Kidney epithelial cell (primary cell): ENCODE data around the gene ZFAND2A. TPM values are rescaled to one million over a fixed set of nuclear protein-coding genes. Genes with fewer than 3 reads are reported as not detected.

Experiments
- DNase-seq: peaks from one replicate; pipeline ENCODE4 v3.0.0-alpha.2; 2010; ENCODE audit warnings: low read depth
- H3K27me3 ChIP-seq: 2 replicates; pipeline ENCODE4 v1.6.0; 2011; ENCODE audit warnings: low read length; ENCODE audit not compliant: control insufficient read depth, insufficient read depth
- H3K36me3 ChIP-seq: 2 replicates; pipeline ENCODE4 v1.5.1; 2011; ENCODE audit warnings: low read length; ENCODE audit not compliant: control insufficient read depth, insufficient read depth
- H3K4me3 ChIP-seq: 2 replicates; pipeline ENCODE4 v1.5.1; 2011; ENCODE audit warnings: low read depth, mild to moderate bottlenecking, control low read depth, low read length
- CTCF ChIP-seq: IDR thresholded peaks from 2 replicates; pipeline ENCODE4 v1.5.1; 2011; ENCODE audit warnings: mild to moderate bottlenecking, moderate library complexity, low read length, control low read depth, inconsistent platforms; ENCODE audit not compliant: insufficient read depth, poor library complexity, severe bottlenecking
- total RNA-seq: library from RNA; depleted of rRNA; stranded (reverse); fragments of >200 nt; gene quantifications from 2 replicates; pipeline ENCODE4 v1.2.3, GENCODE V29; 2015

ZFAND2A gene
- total RNA-seq, 1 donor from 2014 or later, result 28.0 TPM

DNA sequence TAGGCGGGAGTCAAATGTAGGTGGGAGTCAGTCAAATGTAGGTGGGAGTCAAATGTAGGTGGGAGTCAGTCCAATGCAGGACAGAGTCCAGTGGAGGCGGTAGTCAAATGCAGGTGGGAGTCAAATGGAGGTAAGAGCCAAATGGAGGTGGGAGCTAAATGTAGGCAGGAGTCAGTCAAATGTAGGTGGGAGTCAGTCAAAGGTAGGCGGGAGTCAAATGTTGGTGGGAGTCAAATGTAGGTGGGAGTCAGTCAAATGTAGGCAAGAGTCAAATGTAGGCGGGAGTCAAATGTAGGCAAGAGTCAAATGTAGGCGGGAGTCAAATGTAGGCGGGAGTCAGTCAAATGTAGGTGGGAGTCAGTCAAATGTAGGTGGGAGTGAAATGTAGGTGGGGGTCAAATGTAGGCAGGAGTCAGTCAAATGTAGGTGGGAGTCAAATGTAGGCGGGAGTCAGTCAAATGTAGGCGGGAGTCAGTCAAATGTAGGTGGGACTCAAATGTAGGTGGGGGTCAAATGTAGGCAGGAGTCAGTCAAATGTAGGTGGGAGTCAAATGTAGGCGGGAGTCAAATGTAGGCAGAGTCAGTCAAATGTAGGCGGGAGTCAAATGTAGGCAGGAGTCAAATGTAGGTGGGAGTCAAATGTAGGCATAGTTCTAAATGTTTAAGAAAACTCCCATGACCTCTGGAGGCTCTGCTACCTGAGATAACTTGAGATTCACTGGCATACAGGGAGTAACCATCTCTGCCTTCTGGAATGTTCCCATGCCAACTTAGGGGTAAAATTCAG lies 30.2 kb upstream of the ZFAND2A start:
- Histone ChIP-seq H3K36me3 (no peaks in the 10 kb centered on the region), H3K27me3 (peaks cover 21% of the 10 kb centered on the region), H3K4me3 (no peak overlapping the region)
- TF ChIP-seq CTCF, result no peak
- no peak for DNase-seq

DNA sequence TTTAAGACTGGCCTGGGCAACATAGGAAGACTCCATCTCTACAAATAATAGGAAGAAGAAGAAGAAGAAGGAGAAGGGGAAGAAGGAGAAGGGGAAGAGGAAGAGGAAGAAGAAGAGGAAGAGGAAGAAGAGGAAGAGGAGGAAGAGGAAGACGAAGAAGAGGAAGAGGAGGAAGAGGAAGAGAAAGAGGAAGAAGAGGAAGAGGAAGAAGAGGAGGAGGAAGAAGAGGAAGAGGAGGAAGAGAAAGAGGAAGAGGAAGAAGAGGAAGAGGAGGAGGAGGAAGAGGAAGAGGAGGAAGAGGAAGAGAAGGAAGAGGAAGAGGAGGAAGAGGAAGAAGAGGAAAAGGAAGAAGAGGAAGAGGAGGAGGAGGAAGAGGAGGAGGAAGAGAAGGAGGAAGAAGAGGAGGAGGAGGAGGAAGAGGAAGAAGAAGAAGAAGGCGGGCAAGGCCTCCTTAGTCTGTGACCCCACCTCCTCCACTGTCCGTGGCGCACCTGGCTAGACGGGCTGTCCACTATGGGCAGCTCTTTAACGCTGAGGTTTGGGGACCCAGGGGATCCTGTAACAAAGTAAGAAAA lies 28.8 kb upstream of the ZFAND2A start:
- Histone ChIP-seq H3K36me3 (no peaks in the 10 kb centered on the region), H3K4me3 (no peak overlapping the region), H3K27me3 (peaks cover 19% of the 10 kb centered on the region)
- no peak for DNase-seq
- TF ChIP-seq CTCF, result no peak

DNA sequence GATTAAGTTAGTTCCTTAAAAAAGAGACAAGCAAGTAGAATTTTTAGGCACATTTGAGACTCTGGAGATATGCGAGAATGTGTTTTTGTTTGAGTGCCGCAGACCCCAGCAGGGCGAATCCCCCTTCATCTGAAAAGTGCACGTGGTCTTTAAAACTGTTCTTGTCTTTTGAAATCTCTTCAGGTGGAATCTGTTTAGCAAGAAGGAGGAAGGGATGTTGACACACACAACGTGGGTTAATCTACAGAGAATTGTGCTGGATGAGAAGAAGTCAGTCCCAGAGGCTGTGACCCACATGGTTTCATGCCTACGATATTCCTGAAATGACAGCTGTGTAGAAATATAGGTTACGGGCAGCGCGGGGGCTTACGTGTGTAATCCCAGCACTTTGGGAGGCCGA lies 27.1 kb upstream of the ZFAND2A start:
- H3K4me3 ChIP-seq, result no peak overlapping the region
- peaks cover 13% of the 10 kb centered on the region for H3K27me3 ChIP-seq
- TF ChIP-seq CTCF, result no peak
- no peak for DNase-seq
- H3K36me3 ChIP-seq, result no peaks in the 10 kb centered on the region

GRCh38 chr7:1181640-1182039 lies 21.6 kb upstream of the ZFAND2A start:
- Histone ChIP-seq H3K27me3 (peaks cover 8% of the 10 kb centered on the region), H3K4me3 (no peak overlapping the region), H3K36me3 (no peaks in the 10 kb centered on the region)
- DNase-seq, result no peak
- no peak for TF ChIP-seq CTCF

- Histone ChIP-seq H3K4me3 (no peak overlapping the region), H3K27me3 (peaks cover 8% of the 10 kb centered on the region), H3K36me3 (no peaks in the 10 kb centered on the region)
- TF ChIP-seq CTCF, result no peak
- no peak for DNase-seq
Measured at GRCh38 chr7:1181031-1181430, 21.0 kb upstream of the ZFAND2A start.
